Neural progenitor cell (in vitro differentiated cells): ENCODE results near the gene GJB1.

Experiments used
- CTCF ChIP-seq: fragments of 200-600 bp; sonication (generic); IDR thresholded peaks from 2 replicates; pipeline ENCODE4 v1.5.1; 2017; ENCODE audit warnings: antibody characterized with exemption, mild to moderate bottlenecking
- EZH2phosphoT487 ChIP-seq: fragments of 200-600 bp; sonication (generic); IDR thresholded peaks from 2 replicates; pipeline ENCODE4 v1.6.1; 2017; ENCODE audit warnings: antibody characterized with exemption

- TF ChIP-seq CTCF (no peak), EZH2phosphoT487 (no peak)
Measured at GRCh38 chrX:71214604-71215337, 8.3 kb upstream of the GJB1 start.
